WTC11 (cell line): ENCODE data around the gene UGT1A9. TPM values are rescaled to one million over a fixed set of nuclear protein-coding genes. Genes with fewer than 3 reads are reported as not detected.

Experiments used
- ATAC-seq: fragments of 200-7000 bp; cut with Tn5 transposase; 2 replicates; pipeline ENCODE4 v1.10.0; 2021; ENCODE audit warnings: mild to moderate bottlenecking, moderate library complexity
- CTCF ChIA-PET: fragments of 300-600 bp; sonication (Branson Sonifier 250); formaldehyde crosslinking; loops from one replicate; lab custom pipeline; 2021; ENCODE audit warnings: antibody characterized with exemption; lab: Charles Lee
- POLR2A ChIA-PET: fragments of 350-600 bp; sonication (Branson Sonifier 250); formaldehyde crosslinking; loops from one replicate; lab custom pipeline; 2021; ENCODE audit warnings: antibody characterized with exemption; lab: Charles Lee
- DNase-seq: peaks from one replicate; pipeline ENCODE4 v3.0.0; 2021; ENCODE audit warnings: low spot score
- H3K27ac Mint-ChIP-seq: 2 replicates; pipeline ENCODE4 v1.8.0; 2021; ENCODE audit warnings: mixed read lengths
- H3K27me3 Mint-ChIP-seq: 2 replicates; pipeline ENCODE4 v1.8.0; 2021; ENCODE audit warnings: low read depth, mild to moderate bottlenecking, moderate library complexity, mixed read lengths
- H3K36me3 Mint-ChIP-seq: 2 replicates; pipeline ENCODE4 v1.8.0; 2021; ENCODE audit warnings: mixed read lengths
- H3K4me1 Mint-ChIP-seq: 2 replicates; pipeline ENCODE4 v1.8.0; 2022; ENCODE audit warnings: mixed read lengths
- H3K4me3 Mint-ChIP-seq: 2 replicates; pipeline ENCODE4 v1.8.0; 2021; ENCODE audit warnings: mild to moderate bottlenecking, moderate library complexity, mixed read lengths
- H3K9me3 Mint-ChIP-seq: 2 replicates; pipeline ENCODE4 v1.8.0; 2021; ENCODE audit warnings: mixed read lengths
- CREM ChIP-seq: sonication (generic); formaldehyde crosslinking; IDR thresholded peaks from 2 replicates; pipeline ENCODE4 v1.8.1; 2022; ENCODE audit warnings: mild to moderate bottlenecking, missing genetic modification reagents, moderate library complexity
- FOXK1 ChIP-seq: sonication (generic); formaldehyde crosslinking; IDR thresholded peaks from 2 replicates; pipeline ENCODE4 v1.8.0; 2022; ENCODE audit warnings: mild to moderate bottlenecking, moderate library complexity, missing genetic modification reagents
- HMGXB4 ChIP-seq: sonication (generic); formaldehyde crosslinking; IDR thresholded peaks from 2 replicates; pipeline ENCODE4 v1.8.1; 2023; ENCODE audit warnings: mild to moderate bottlenecking, moderate library complexity, missing genetic modification reagents
- IRF1 ChIP-seq: sonication (generic); formaldehyde crosslinking; IDR thresholded peaks from 2 replicates; pipeline ENCODE4 v1.8.0; 2023; ENCODE audit warnings: missing genetic modification reagents
- KAT7 ChIP-seq: sonication (generic); formaldehyde crosslinking; IDR thresholded peaks from 2 replicates; pipeline ENCODE4 v1.8.1; 2023; ENCODE audit warnings: missing genetic modification reagents, mild to moderate bottlenecking, borderline replicate concordance
- NFATC4 ChIP-seq: fragments of 250-450 bp; sonication (Bioruptor Pico); IDR thresholded peaks from 2 replicates; pipeline ENCODE4 v1.9.0; 2021; ENCODE audit warnings: mild to moderate bottlenecking
- NFE2L1 ChIP-seq: sonication (generic); formaldehyde crosslinking; IDR thresholded peaks from 2 replicates; pipeline ENCODE4 v1.8.1; 2023; ENCODE audit warnings: missing genetic modification reagents
- NFYB ChIP-seq: sonication (generic); formaldehyde crosslinking; conservative IDR thresholded peaks from 2 replicates; pipeline ENCODE4 v1.8.0; 2022; ENCODE audit warnings: low read depth, missing genetic modification reagents
- NR3C1 ChIP-seq: sonication (generic); formaldehyde crosslinking; conservative IDR thresholded peaks from 2 replicates; pipeline ENCODE4 v1.8.1; 2023; ENCODE audit warnings: low read depth, mild to moderate bottlenecking, missing genetic modification reagents
- SMAD3 ChIP-seq: sonication (generic); formaldehyde crosslinking; IDR thresholded peaks from 2 replicates; pipeline ENCODE4 v1.8.0; 2022; ENCODE audit warnings: missing genetic modification reagents, mild to moderate bottlenecking, borderline replicate concordance
- TCF7 ChIP-seq: sonication (generic); formaldehyde crosslinking; IDR thresholded peaks from 2 replicates; pipeline ENCODE4 v1.8.0; 2022; ENCODE audit warnings: mild to moderate bottlenecking, low read depth, missing genetic modification reagents, moderate library complexity
- ZBTB43 ChIP-seq: sonication (generic); formaldehyde crosslinking; IDR thresholded peaks from 2 replicates; pipeline ENCODE4 v1.8.1; 2023; ENCODE audit warnings: mild to moderate bottlenecking, missing genetic modification reagents
- ZNF232 ChIP-seq: sonication (generic); formaldehyde crosslinking; IDR thresholded peaks from 2 replicates; pipeline ENCODE4 v1.8.0; 2022; ENCODE audit warnings: mild to moderate bottlenecking, missing genetic modification reagents
- ZNF263 ChIP-seq: sonication (generic); formaldehyde crosslinking; IDR thresholded peaks from 2 replicates; pipeline ENCODE4 v1.8.1; 2022; ENCODE audit warnings: low read depth, mild to moderate bottlenecking, moderate library complexity, missing genetic modification reagents
- ZNF425 ChIP-seq: fragments of 250-450 bp; sonication (Bioruptor Pico); conservative IDR thresholded peaks from 2 replicates; pipeline ENCODE4 v1.9.0; 2021; ENCODE audit warnings: mild to moderate bottlenecking
- total RNA-seq: library from RNA; stranded (reverse); gene quantifications from 3 replicates; pipeline ENCODE4 v1.2.3, GENCODE V29; 2021
- TF ChIP-seq, protein P1 (sequence below): fragments of 250-450 bp; sonication (Bioruptor Pico); IDR thresholded peaks from 2 replicates; pipeline ENCODE4 v1.9.0; 2021; ENCODE audit warnings: moderate library complexity, mild to moderate bottlenecking, inconsistent platforms, borderline replicate concordance
- TF ChIP-seq, protein P2 (sequence below): fragments of 250-450 bp; sonication (Bioruptor Pico); IDR thresholded peaks from 2 replicates; pipeline ENCODE4 v1.9.0; 2021; ENCODE audit warnings: mild to moderate bottlenecking
- TF ChIP-seq, protein P3 (sequence below): sonication (generic); formaldehyde crosslinking; IDR thresholded peaks from 2 replicates; pipeline ENCODE4 v1.8.1; 2022; ENCODE audit warnings: mild to moderate bottlenecking, moderate library complexity, missing genetic modification reagents

The UGT1A9 gene
- total RNA-seq, 1 experiment from 2014 or later = not detected

DNA sequence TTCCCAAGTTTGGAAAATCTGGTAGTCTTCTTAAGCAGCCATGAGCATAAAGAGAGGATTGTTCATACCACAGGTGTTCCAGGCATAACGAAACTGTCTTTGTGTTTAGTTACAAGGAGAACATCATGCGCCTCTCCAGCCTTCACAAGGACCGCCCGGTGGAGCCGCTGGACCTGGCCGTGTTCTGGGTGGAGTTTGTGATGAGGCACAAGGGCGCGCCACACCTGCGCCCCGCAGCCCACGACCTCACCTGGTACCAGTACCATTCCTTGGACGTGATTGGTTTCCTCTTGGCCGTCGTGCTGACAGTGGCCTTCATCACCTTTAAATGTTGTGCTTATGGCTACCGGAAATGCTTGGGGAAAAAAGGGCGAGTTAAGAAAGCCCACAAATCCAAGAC is 100.5 kb downstream of the UGT1A9 start:
- no peak overlapping the region for H3K4me3 Mint-ChIP-seq
- TF ChIP-seq NR3C1 (CRISPR knock-in tag) (no peak), ZNF232 (CRISPR knock-in tag) (no peak), HMGXB4 (no peak), SMAD3 (CRISPR knock-in tag) (no peak), KAT7 (CRISPR knock-in tag) (no peak), ZNF263 (no peak), NFATC4 (CRISPR knock-in tag) (no peak), IRF1 (no peak), ZBTB43 (CRISPR knock-in tag) (no peak), CREM (no peak), NFE2L1 (no peak), TCF7 (CRISPR knock-in tag) (no peak), FOXK1 (CRISPR knock-in tag) (no peak)
- TF ChIP-seq, protein P1, sequence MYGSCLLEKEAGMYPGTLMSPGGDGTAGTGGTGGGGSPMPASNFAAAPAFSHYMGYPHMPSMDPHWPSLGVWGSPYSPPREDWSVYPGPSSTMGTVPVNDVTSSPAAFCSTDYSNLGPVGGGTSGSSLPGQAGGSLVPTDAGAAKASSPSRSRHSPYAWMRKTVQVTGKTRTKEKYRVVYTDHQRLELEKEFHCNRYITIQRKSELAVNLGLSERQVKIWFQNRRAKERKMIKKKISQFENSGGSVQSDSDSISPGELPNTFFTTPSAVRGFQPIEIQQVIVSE (CRISPR knock-in tag) = no peak
- TF ChIP-seq, protein P2, sequence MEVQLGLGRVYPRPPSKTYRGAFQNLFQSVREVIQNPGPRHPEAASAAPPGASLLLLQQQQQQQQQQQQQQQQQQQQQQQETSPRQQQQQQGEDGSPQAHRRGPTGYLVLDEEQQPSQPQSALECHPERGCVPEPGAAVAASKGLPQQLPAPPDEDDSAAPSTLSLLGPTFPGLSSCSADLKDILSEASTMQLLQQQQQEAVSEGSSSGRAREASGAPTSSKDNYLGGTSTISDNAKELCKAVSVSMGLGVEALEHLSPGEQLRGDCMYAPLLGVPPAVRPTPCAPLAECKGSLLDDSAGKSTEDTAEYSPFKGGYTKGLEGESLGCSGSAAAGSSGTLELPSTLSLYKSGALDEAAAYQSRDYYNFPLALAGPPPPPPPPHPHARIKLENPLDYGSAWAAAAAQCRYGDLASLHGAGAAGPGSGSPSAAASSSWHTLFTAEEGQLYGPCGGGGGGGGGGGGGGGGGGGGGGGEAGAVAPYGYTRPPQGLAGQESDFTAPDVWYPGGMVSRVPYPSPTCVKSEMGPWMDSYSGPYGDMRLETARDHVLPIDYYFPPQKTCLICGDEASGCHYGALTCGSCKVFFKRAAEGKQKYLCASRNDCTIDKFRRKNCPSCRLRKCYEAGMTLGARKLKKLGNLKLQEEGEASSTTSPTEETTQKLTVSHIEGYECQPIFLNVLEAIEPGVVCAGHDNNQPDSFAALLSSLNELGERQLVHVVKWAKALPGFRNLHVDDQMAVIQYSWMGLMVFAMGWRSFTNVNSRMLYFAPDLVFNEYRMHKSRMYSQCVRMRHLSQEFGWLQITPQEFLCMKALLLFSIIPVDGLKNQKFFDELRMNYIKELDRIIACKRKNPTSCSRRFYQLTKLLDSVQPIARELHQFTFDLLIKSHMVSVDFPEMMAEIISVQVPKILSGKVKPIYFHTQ (CRISPR knock-in tag) = no peak
- TF ChIP-seq, protein P3, sequence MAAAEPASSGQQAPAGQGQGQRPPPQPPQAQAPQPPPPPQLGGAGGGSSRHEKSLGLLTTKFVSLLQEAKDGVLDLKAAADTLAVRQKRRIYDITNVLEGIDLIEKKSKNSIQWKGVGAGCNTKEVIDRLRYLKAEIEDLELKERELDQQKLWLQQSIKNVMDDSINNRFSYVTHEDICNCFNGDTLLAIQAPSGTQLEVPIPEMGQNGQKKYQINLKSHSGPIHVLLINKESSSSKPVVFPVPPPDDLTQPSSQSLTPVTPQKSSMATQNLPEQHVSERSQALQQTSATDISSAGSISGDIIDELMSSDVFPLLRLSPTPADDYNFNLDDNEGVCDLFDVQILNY = no peak
- H3K27me3 Mint-ChIP-seq = no peaks in the 10 kb centered on the region; the same call in 1 of the 2 replicates
- DNase-seq (no peak), ATAC-seq (no peak)
- peaks cover 8% of the 10 kb centered on the region for H3K36me3 Mint-ChIP-seq
- POLR2A ChIA-PET = no interaction called here
- peaks cover 3% of the 10 kb centered on the region for H3K4me1 Mint-ChIP-seq
- H3K9me3 Mint-ChIP-seq = peaks cover 24% of the 10 kb centered on the region
- CTCF ChIA-PET = no interaction called here
- no peak overlapping the region for H3K27ac Mint-ChIP-seq

- no peak for TF ChIP-seq ZBTB43 (CRISPR knock-in tag)
- TF ChIP-seq NFYB (CRISPR knock-in tag) = no peak
- no peak for TF ChIP-seq ZNF425 (CRISPR knock-in tag)
- no peak for TF ChIP-seq TCF7 (CRISPR knock-in tag)
- CTCF ChIA-PET = no interaction called here
- peaks cover 27% of the 10 kb centered on the region for H3K9me3 Mint-ChIP-seq
- peaks cover 3% of the 10 kb centered on the region for H3K4me1 Mint-ChIP-seq
- H3K36me3 Mint-ChIP-seq = peaks cover 8% of the 10 kb centered on the region
- POLR2A ChIA-PET = no interaction called here
- DNase-seq (no peak), ATAC-seq (no peak)
- no peak overlapping the region for H3K27ac Mint-ChIP-seq
- no peak overlapping the region for H3K4me3 Mint-ChIP-seq
- no peaks in the 10 kb centered on the region; the same call in 1 of the 2 replicates for H3K27me3 Mint-ChIP-seq
These were observed 100.9 kb downstream of the UGT1A9 start for GRCh38 chr2:233772583-233772982.
